ENCODE measurements around the gene RAB3B.
"Not testable (repeated sequence)": the region's sequence is repeated elsewhere in the genome, so short reads cannot be mapped to it uniquely, and the experiment has no call there.

The RAB3B gene, protein sequence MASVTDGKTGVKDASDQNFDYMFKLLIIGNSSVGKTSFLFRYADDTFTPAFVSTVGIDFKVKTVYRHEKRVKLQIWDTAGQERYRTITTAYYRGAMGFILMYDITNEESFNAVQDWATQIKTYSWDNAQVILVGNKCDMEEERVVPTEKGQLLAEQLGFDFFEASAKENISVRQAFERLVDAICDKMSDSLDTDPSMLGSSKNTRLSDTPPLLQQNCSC

DNA sequence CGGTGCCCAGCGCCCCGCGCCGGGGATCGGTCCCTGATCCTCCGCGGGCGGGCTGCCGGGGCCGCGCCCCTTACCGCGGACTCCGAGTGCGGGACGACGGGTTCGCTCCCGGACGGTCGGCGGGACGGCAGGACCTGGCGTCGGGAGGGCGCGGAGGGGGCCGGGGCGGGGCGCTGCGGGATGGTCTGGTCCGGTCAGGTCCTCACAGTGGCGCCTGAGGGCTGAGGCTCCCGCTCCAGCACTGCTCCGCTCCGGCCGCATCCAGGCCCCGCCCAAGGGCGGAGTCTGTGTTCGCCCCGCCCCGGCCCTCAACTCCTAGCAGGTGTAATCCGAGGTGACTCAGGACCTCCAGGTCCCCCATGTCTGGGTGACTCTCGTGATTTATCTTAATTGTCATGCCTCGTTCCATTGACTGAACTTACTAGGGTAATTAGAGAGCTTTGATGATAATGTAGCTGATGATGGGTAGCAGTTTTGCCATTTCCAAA lies at the start of gene RAB3B:
Gene RAB3B, minus strand, starts transcription at position 223 of the 488 bp plus-strand sequence. CDS start 13,583 bp downstream, outside the sequence.
- no peak within 1 kb of the TSS for H3K27ac Mint-ChIP-seq
- peak within 1 kb of the TSS; percentile 77 to 80 for H3K4me3 Mint-ChIP-seq
- H3K27me3 Mint-ChIP-seq, result peaks cover 47% of the 10 kb centered on the region
- H3K4me1 Mint-ChIP-seq, result peaks cover 10% of the 10 kb centered on the region
- peak; percentile 95 for ATAC-seq
- DNase-seq, result peak; percentile 77 to 78
- no peaks in the 10 kb centered on the region for H3K9me3 Mint-ChIP-seq

DNA sequence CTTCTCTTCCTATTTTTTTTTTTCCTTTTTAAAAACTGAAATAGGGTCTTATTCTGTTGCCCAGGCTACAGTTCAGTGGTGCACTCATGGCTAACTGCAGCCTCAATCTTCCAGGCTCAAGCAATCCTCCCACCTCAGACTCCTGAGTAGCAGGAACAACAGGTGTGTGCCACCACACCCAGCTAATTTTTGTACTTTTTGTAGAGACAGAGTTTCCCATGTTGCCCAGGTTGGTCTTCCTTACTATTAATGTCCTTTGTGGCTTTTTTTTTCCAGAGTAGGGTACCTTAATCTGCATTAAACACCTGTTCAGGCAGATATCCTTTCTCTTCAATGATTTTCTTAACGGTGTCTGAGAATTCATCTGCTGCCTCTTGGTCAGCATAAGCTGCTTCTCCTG lies 47.4 kb upstream of the RAB3B start:
- Mint-ChIP-seq H3K4me1 (peaks cover 8% of the 10 kb centered on the region), H3K4me3 (no peak overlapping the region), H3K9me3 (no peaks in the 10 kb centered on the region), H3K27me3 (no peaks in the 10 kb centered on the region), H3K27ac (peak overlapping the region in 1 of 2 donors; percentile 39)
- no peak for ATAC-seq
- no peak for DNase-seq

DNA sequence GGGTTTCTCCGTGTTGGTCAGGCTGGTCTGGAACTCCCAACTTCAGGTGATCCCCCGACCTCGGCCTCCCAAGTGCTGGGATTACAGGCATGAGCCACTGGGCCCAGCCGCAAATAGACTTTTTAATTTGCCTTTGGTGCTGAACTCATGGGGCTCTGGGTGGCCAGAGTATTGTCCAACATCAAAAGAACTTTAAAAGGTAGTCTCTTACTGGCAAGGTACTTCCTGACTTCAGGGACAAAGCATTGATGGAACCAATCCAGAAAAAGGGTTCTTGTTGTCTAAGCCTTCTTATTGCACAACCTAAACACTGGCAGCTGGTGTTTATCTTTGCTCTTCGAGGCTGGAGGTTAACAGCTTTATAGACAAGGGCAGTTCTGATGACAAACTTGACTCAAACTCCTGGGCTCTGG lies 46.9 kb upstream of the RAB3B start:
- no peak overlapping the region for H3K27ac Mint-ChIP-seq

DNA sequence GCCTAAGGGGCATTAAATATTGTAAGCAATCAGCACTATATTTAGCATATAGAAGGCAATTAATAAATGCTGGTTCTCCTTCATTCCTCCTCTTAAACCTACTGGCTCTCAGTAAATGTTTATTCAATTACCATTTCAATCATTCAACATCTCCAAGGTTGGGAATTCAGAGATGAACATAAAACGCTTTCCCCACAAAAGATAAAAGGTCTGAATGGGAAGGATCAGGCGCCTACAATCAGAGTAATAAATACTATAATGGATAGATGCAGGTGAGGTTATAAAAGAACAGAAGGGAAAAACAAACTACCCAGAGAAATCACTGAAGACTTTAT lies 43.5 kb upstream of the RAB3B start:
- Mint-ChIP-seq H3K9me3 (no peaks in the 10 kb centered on the region), H3K4me1 (peaks cover 34% of the 10 kb centered on the region), H3K4me3 (peak overlapping the region; percentile 89 to 95), H3K27ac (peak overlapping the region; percentile 95 to 98), H3K27me3 (no peaks in the 10 kb centered on the region)
- ATAC-seq (no peak), DNase-seq (no peak)

More for the DNA sequence above, 46.9 kb upstream of the RAB3B start:
- ATAC-seq, result no peak
- peaks cover 12% of the 10 kb centered on the region for H3K4me1 Mint-ChIP-seq
- no peak for DNase-seq
- no peak overlapping the region for H3K4me3 Mint-ChIP-seq
- no peaks in the 10 kb centered on the region for H3K9me3 Mint-ChIP-seq
- H3K27me3 Mint-ChIP-seq, result no peaks in the 10 kb centered on the region

DNA sequence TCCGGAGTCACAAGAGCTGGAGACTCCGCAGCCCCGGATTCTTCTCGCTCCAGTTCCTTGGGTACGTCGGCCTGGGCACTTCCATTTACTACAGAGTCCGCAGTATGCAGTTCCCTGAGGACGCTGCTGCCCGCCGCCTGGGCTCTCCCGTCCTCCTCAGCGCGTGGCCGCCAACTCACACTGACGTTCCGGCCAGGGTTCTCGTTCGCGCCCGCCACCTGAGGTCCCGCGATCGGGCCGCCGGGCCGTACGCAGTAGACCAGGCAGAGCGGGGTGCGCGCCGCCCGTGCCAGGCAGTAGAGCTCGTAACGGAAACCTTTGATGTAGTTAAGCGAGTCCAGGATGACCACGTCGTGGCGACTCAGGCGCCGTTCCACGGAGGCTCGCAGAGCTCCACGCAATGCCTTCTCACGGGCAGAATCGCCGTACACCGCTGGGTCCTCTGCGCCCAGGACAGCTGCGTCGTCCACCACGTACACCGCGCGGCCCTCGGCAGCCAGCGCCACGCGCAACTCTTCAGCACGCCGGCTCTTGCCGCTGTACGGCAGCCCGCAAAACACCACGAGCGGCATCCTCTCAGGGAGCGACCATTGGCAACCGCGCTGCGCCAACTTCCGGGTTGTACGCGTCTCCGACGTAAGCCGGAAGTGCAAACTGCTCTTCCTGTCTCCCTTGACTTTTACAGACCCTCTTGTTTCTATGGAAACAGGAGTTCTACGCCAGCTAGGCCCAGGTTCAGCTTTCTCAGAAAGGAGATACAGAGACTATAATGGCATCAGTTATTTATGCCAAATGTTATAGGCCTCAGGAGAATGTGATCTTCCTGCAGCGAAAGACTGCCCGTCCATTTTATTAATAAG lies 42.9 kb upstream of the RAB3B start, which contains the start of gene KTI12:
Gene KTI12, minus strand, starts transcription at position 621 of the 860 bp plus-strand sequence. Its CDS starts 49 bp downstream, at position 572.
- Mint-ChIP-seq H3K4me3 (peak within 1 kb of the TSS; percentile 89 to 95), H3K4me1 (peaks cover 34% of the 10 kb centered on the region)
- peak; percentile 97 for ATAC-seq

DNA sequence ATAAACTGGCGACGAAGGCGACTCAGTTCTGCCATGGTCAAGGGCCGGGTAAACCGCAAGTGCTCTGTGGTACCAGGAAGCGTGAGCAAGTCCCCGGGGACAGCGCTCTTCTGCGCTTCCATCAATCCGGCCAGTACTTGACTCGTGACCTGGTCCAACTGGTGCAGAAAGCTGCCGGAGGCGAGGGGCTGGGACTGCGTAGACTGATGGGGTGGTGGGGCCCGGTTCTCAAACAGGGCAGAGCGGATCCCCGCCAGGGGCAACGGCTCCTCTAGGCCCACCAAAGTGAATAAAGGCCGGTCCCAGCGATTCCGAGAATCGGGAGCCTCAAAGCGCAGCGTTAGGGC lies 42.3 kb upstream of the RAB3B start:
- Mint-ChIP-seq H3K4me3 (peak overlapping the region; percentile 89 to 95), H3K9me3 (no peaks in the 10 kb centered on the region), H3K27me3 (no peaks in the 10 kb centered on the region), H3K27ac (peak overlapping the region; percentile 95 to 98), H3K4me1 (peaks cover 34% of the 10 kb centered on the region)
- ATAC-seq, result peak; percentile 16
- DNase-seq, result peak in 1 of 2 donors; percentile 15

More for the DNA sequence above, 42.9 kb upstream of the RAB3B start, which contains the start of gene KTI12:
- peak; percentile 81 to 89 for DNase-seq
- Mint-ChIP-seq H3K27ac (peak within 1 kb of the TSS; percentile 95 to 98), H3K27me3 (no peaks in the 10 kb centered on the region), H3K9me3 (no peaks in the 10 kb centered on the region)

DNA sequence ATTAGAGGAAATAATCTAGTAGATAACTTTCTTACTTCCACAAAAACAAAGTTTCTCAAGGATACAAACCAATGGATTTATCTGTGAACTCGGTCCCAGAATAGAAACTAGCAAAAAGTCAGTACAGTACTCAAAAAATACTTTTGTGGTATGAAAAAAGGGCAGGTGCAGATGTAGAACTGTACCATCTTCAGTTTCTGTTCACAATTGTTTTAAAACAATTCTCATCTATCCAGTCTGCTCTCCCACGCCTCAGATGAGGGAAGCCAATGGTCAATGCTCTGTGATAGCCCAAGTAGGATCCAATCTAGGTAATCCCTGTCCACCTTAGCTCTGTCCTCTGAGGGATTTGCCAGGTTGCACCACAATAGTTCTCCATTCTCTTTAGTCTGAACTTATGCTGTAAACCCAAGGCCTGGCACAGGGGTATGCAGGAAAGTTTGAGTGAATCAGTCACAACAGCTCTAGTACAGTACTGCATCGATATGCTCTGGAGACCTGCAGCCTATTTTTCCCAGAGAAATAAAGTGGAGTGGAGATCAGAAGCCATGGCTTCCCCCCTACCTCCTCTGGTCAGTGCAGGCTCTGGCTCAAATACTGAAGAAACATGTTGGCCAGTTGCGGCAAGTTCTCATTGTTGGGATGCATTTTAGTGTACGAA lies 41.8 kb upstream of the RAB3B start:
- Mint-ChIP-seq H3K4me3 (peak overlapping the region; percentile 89 to 95), H3K9me3 (no peaks in the 10 kb centered on the region), H3K27me3 (no peaks in the 10 kb centered on the region), H3K4me1 (peaks cover 34% of the 10 kb centered on the region), H3K27ac (peak overlapping the region; percentile 95 to 98)
- DNase-seq (no peak), ATAC-seq (no peak)

DNA sequence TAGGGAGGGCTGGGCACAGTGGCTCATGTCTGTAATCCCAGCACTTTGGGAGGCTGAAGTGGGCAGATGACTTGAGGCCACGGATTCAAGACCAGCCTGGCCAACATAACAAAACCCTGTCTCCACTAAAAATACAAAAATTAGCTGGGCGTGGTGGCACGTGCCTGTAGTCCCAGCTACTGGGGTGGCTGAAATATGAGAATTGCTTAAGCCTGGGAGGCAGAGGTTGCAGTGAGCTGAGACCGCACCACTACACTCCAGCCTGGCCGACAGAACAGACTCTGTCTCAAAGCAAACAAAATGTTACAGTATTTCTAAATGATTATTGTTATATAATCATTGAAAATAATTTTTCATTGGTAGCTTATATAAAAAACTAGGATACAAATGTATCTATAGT lies 38.3 kb upstream of the RAB3B start:
- DNase-seq, H3K4me3 Mint-ChIP-seq, H3K27ac Mint-ChIP-seq, H3K27me3 Mint-ChIP-seq, ATAC-seq, H3K9me3 Mint-ChIP-seq: not testable (repeated sequence)
- H3K4me1 Mint-ChIP-seq, result peaks cover 29% of the 10 kb centered on the region

DNA sequence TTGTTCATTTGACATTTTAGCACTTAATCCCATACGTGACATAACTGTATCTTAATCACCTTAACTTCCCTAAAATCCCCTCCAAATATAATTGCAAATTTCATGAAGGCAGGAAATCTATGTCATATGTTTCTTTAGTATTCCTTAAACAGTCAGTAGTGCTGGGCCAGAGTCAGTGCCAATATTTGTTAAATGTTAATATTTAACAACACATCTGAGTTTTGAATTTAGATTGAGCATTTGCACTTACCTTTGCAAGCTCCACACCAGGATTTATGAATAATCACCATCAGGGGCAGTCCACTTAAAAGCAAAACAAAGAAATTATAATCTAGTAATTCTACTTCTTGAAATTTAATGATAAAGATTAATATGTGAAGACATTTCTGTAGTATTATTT lies 37.8 kb upstream of the RAB3B start:
- no peak for ATAC-seq
- Mint-ChIP-seq H3K9me3 (no peaks in the 10 kb centered on the region), H3K27me3 (no peaks in the 10 kb centered on the region), H3K4me1 (peaks cover 26% of the 10 kb centered on the region), H3K27ac (no peak overlapping the region), H3K4me3 (no peak overlapping the region)
- no peak for DNase-seq

DNA sequence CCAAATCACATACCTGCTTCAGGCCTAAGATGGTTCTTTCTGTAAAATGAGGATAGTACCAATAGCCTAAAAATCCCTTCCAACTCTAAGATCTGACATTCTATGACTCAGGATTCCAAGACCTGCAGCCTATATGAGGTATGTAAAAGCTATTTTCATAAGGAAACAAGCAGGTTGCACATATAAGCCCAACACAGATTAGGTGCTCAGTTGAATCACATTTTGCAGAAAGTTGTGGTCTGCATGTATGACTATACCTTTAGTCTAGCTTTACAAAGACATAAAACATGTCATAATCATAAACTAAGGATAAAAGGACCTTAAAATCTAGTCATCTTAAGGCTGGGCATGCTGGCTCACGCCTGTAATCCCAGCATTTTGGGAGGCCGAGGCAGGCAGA lies 35.8 kb upstream of the RAB3B start:
- H3K27ac Mint-ChIP-seq, result no peak overlapping the region
- H3K9me3 Mint-ChIP-seq, result no peaks in the 10 kb centered on the region
- no peak for DNase-seq
- no peak for ATAC-seq
- peaks cover 12% of the 10 kb centered on the region for H3K4me1 Mint-ChIP-seq
- no peak overlapping the region for H3K4me3 Mint-ChIP-seq
- H3K27me3 Mint-ChIP-seq, result no peaks in the 10 kb centered on the region

DNA sequence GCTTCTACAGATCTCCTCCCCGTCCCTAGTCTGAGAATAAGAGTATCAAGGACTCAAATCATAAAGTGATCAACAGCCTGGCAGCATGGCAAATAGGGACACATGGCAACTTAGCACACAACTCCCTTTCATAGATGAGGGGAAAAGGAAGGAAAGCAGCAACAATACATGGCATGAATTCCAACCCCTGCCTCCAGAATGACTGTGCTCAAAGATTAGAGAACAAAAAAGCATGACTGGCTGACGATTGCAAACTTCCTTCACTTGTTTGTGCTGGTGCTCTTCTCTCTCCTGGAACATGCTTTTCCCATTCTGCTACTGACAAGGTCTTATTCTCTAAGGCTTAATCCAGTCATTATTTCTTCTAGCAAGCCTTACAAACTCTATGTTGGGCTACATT lies 31.6 kb upstream of the RAB3B start:
- DNase-seq (no peak), ATAC-seq (no peak)
- H3K4me1 Mint-ChIP-seq, result no peaks in the 10 kb centered on the region
- no peaks in the 10 kb centered on the region for H3K9me3 Mint-ChIP-seq
- no peak overlapping the region for H3K4me3 Mint-ChIP-seq
- H3K27ac Mint-ChIP-seq, result no peak overlapping the region
- no peaks in the 10 kb centered on the region for H3K27me3 Mint-ChIP-seq

DNA sequence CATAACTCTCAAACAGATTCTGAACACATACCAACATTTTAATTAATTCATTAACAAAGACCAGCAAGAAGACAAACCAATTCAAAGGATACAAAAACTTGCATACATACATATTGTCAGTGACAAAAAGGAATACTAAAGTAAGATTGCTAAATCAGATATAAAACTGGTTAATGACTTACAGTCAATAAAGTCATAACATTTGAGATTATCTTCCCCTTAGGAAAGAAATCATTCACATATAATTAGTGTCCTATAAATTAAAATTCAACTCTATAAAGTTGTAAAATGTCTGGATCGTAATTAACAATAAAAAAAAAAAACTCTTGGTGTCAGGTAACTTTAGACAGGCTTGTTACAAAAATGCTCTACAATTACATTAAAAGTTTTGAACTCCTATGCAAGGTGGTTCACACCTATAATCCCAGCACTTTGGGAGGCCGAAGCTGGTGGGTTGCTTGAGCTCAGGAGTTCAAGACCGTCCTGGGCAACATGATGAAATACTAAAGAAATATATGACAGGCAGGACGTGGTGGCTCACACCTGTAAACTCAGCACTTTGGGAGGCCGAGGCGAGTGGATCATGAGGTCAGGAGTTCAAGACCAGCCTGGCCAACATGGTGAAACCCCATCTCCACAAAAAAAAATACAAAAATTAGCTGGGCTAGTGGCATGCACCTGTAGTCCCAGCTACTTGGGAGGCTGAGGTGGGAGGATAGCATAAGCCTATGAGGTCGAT lies 17.7 kb upstream of the RAB3B start:
- ATAC-seq (no peak), DNase-seq (no peak)
- Mint-ChIP-seq H3K9me3 (no peaks in the 10 kb centered on the region), H3K27ac (no peak overlapping the region), H3K4me1 (no peaks in the 10 kb centered on the region), H3K4me3 (no peak overlapping the region), H3K27me3 (peaks cover 31% of the 10 kb centered on the region)

DNA sequence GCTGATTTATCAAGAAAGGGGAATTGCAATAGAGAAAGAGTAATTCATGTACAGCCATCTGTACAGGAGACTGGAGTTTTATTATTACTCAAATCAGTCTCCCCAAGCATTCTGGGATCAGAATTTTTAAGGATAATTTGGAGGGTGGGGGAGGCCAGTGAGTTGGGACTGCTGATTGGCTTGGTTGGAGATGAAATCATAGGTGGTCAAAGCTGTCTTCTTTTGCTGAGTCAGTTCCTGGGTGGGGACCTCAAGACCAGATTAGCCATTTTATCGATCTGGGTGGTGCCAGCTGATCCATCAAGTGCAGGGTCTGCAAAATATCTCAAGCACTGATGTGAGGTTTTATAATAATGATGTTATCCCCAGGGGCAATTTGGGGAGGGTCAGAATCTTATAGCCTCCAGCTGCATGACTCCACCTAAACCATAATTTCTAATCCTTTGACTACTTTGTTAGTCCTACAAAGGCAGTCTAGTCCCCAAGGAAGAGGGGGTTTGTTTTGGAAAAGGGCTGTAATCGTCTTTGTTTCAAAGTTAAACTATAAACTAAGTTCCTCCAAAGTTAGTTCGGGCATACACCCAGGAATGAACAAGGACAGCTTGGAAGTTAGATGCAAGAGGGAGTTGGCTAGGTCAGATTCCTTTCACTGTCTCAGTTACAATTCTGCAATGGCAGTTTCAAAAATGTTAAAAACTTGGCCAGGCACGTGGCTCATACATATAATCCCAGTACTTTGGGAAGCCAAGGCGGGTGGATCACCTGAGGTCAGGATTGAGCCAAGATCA lies 16.9 kb upstream of the RAB3B start:
- DNase-seq (no peak), ATAC-seq (no peak)
- no peaks in the 10 kb centered on the region for H3K9me3 Mint-ChIP-seq
- peaks cover 31% of the 10 kb centered on the region for H3K27me3 Mint-ChIP-seq
- no peaks in the 10 kb centered on the region for H3K4me1 Mint-ChIP-seq
- H3K4me3 Mint-ChIP-seq, result no peak overlapping the region
- no peak overlapping the region for H3K27ac Mint-ChIP-seq

DNA sequence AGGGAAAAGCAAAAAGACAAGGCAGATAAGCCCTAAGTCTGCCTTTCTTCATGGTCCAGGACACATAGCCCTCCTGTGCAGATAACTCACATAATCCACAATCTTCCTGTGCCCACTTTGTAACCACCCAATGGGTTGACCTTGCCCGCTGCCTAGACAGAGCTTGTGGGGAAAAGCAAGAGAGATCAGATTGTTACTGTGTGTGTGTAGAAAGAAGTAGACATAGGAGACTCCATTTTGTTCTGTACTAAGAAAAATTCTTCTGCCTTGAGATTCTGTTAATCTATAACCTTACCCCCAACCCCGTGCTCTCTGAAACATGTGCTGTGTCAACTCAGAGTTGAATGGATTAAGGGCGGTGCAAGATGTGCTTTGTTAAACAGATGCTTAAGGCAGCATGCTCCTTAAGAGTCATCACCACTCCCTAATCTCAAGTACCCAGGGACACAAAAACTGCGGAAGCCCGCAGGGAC lies 15.6 kb upstream of the RAB3B start:
- H3K4me3 Mint-ChIP-seq, H3K9me3 Mint-ChIP-seq, DNase-seq, H3K27ac Mint-ChIP-seq, H3K4me1 Mint-ChIP-seq, ATAC-seq: not testable (repeated sequence)
- H3K27me3 Mint-ChIP-seq, result peaks cover 31% of the 10 kb centered on the region
